Measurements from ENCODE around the gene NPTX2.

- TF ChIP-seq CTCF (IDR thresholded peaks at IDR 0.05; ENCODE audit: poor library complexity, severe bottlenecking) (no peak), POLR2AphosphoS5 (IDR thresholded peaks at IDR 0.05) (no peak), EZH2 (IDR thresholded peaks at IDR 0.05; ENCODE audit: borderline replicate concordance, insufficient read depth, low read length, poor library complexity, severe bottlenecking) (no peak), REST (IDR thresholded peaks at IDR 0.05; ENCODE audit: borderline replicate concordance) (no peak), EP300 (conservative IDR thresholded peaks at IDR 0.05; ENCODE audit: poor library complexity, severe bottlenecking) (no peak), RAD21 (conservative IDR thresholded peaks at IDR 0.05) (no peak), SMC3 (conservative IDR thresholded peaks at IDR 0.05; ENCODE audit: poor library complexity) (no peak), TAF1 (IDR thresholded peaks at IDR 0.05; ENCODE audit: low read depth) (no peak)
Measured at GRCh38 chr7:98618786-98619185, 1.7 kb downstream of the NPTX2 start.
